Endothelial cell of umbilical vein (primary cell): Measurements from ENCODE around the gene TMPRSS9. TPM values are rescaled to one million over a fixed set of nuclear protein-coding genes. Genes with fewer than 3 reads are reported as not detected.

Experiments
- BruUV-seq: library from RNA; stranded (reverse); fragments of 400-500 nt; replicated peaks from 2 replicates; lab custom pipeline; 2021; lab: Mats Ljungman, UMichigan
- CTCF ChIA-PET: fragments of 300-600, 350-600 bp; sonication (Branson Sonifier 250); formaldehyde crosslinking; loops from one replicate; lab custom pipeline; 2021; ENCODE audit warnings: antibody characterized with exemption, inconsistent platforms; lab: Charles Lee
- POLR2A ChIA-PET: fragments of 300-600, 350-600 bp; sonication (Branson Sonifier 250); formaldehyde crosslinking; loops from one replicate; lab custom pipeline; 2021; ENCODE audit warnings: antibody characterized with exemption, inconsistent platforms; lab: Charles Lee
- DNase-seq: peaks from one replicate; pipeline ENCODE4 v3.0.0-alpha.2; 2011; ENCODE audit warnings: low read depth, low spot score
- FAIRE-seq: peaks from 2 replicates; lab custom pipeline; 2011; peaks lifted over from hg19 to GRCh38; lab: Jason Lieb, UNC
- H2AFZ ChIP-seq: 2 replicates; pipeline ENCODE4 v1.6.0; 2012; ENCODE audit warnings: low read depth, low read length, control low read depth, inconsistent platforms
- H3K27ac ChIP-seq: 2 replicates; pipeline ENCODE4 v1.5.1; 2011; ENCODE audit warnings: low read depth, mild to moderate bottlenecking, control low read depth, low read length, moderate library complexity; ENCODE audit not compliant: insufficient read depth
- H3K27me3 ChIP-seq, 2 experiments: 2 replicates each; pipeline versions ENCODE4 v1.6.0 to v1.6.1; 2011; ENCODE audit warnings: low read length in 2 of 2, mixed read lengths in 1 of 2; ENCODE audit not compliant: control insufficient read depth in 2 of 2, insufficient read depth in 2 of 2
- H3K36me3 ChIP-seq, 2 experiments: 2 replicates in 1 of 2; 3 replicates in 1 of 2; pipeline ENCODE4 v1.5.1; 2011; ENCODE audit warnings: low read length in 2 of 2, mild to moderate bottlenecking in 1 of 2, moderate library complexity in 1 of 2; ENCODE audit not compliant: control insufficient read depth in 2 of 2, insufficient read depth in 2 of 2; ENCODE audit errors: extremely low read depth in 1 of 2
- H3K4me1 ChIP-seq: 3 replicates; pipeline ENCODE4 v1.5.1; 2011; ENCODE audit warnings: mild to moderate bottlenecking, low read length; ENCODE audit not compliant: control insufficient read depth, insufficient read depth; ENCODE audit errors: extremely low read depth
- H3K4me2 ChIP-seq: 2 replicates; pipeline ENCODE4 v1.6.1; 2011; ENCODE audit warnings: low read length, control low read depth, mixed read lengths; ENCODE audit not compliant: insufficient read depth
- H3K4me3 ChIP-seq, 3 experiments: fragments of 200-600 bp in 1 of 3; sonication (generic), shearing (Covaris generic) in 1 of 3; replicated peaks in 1 of 3; 2 replicates each; pipeline ENCODE4 v1.5.1; 2011 to 2016; ENCODE audit warnings: control low read depth in 3 of 3, low read length in 3 of 3, mild to moderate bottlenecking in 2 of 3, inconsistent platforms in 1 of 3, low read depth in 1 of 3, moderate library complexity in 1 of 3; ENCODE audit not compliant: insufficient read depth in 1 of 3
- H3K79me2 ChIP-seq: 2 replicates; pipeline ENCODE4 v1.6.0; 2012; ENCODE audit warnings: low read length, inconsistent platforms; ENCODE audit not compliant: control insufficient read depth, insufficient read depth
- H3K9ac ChIP-seq: replicated peaks from 2 replicates; pipeline ENCODE3; 2011; ENCODE audit warnings: low read length, control low read depth; ENCODE audit not compliant: insufficient read depth; ENCODE audit errors: extremely low read depth
- H3K9me1 ChIP-seq: replicated peaks from 3 replicates; pipeline ENCODE4 v1.6.0; 2011; ENCODE audit warnings: mild to moderate bottlenecking, low read length; ENCODE audit not compliant: control insufficient read depth, insufficient read depth; ENCODE audit errors: extremely low read depth
- H3K9me3 ChIP-seq: replicated peaks from 2 replicates; pipeline ENCODE4 v1.5.1; 2012; ENCODE audit warnings: low read length, inconsistent platforms; ENCODE audit not compliant: control insufficient read depth, insufficient read depth
- H4K20me1 ChIP-seq: replicated peaks from 2 replicates; pipeline ENCODE3; 2011; ENCODE audit warnings: mild to moderate bottlenecking, low read length; ENCODE audit not compliant: control insufficient read depth, insufficient read depth; ENCODE audit errors: extremely low read depth
- CTCF ChIP-seq, 2 donors: IDR thresholded peaks; 1 replicate in 1 of 2; 2 replicates in 1 of 2; pipeline ENCODE4 v1.5.1; 2011; ENCODE audit warnings: low read length in 2 of 2, mild to moderate bottlenecking in 2 of 2, moderate library complexity in 2 of 2, control low read depth in 1 of 2, inconsistent platforms in 1 of 2, low read depth in 1 of 2; ENCODE audit not compliant: insufficient read depth in 1 of 2; ENCODE audit errors: extremely low read depth in 1 of 2
- EZH2 ChIP-seq: IDR thresholded peaks from 2 replicates; pipeline ENCODE4 v1.6.1; 2012; ENCODE audit warnings: borderline replicate concordance, low read depth, mild to moderate bottlenecking, moderate library complexity, low read length, inconsistent platforms; ENCODE audit not compliant: severe bottlenecking
- FOS ChIP-seq: IDR thresholded peaks from 2 replicates; pipeline ENCODE4 v1.6.1; 2011; ENCODE audit warnings: mild to moderate bottlenecking, low read length, moderate library complexity, borderline replicate concordance; ENCODE audit not compliant: insufficient read depth
- GATA2 ChIP-seq: IDR thresholded peaks from 2 replicates; pipeline ENCODE4 v1.7.0; 2011; ENCODE audit warnings: low read depth, mild to moderate bottlenecking, moderate library complexity, mixed read lengths, low read length; ENCODE audit not compliant: insufficient read length, insufficient read depth
- JUN ChIP-seq: IDR thresholded peaks from 2 replicates; pipeline ENCODE4 v1.6.1; 2011; ENCODE audit warnings: borderline replicate concordance, low read depth; ENCODE audit not compliant: insufficient read length, insufficient read depth
- MAX ChIP-seq: IDR thresholded peaks from 2 replicates; pipeline ENCODE4 v1.6.1; 2011; ENCODE audit not compliant: insufficient read depth, insufficient read length
- MYC ChIP-seq: IDR thresholded peaks from one replicate; pipeline ENCODE4 v1.6.1; 2011; ENCODE audit warnings: mild to moderate bottlenecking, low read depth, low read length
- POLR2A ChIP-seq: IDR thresholded peaks from 2 replicates; pipeline ENCODE4 v1.6.1; 2012; ENCODE audit warnings: low read depth, mild to moderate bottlenecking, control low read depth, low read length
- POLR2AphosphoS5 ChIP-seq: IDR thresholded peaks from 2 replicates; pipeline ENCODE4 v1.6.1; 2012; ENCODE audit warnings: low read depth, mild to moderate bottlenecking, control low read depth, low read length, moderate library complexity; ENCODE audit not compliant: insufficient read depth
- dilution Hi-C: fragments of 300-500 bp; cut with MboI; formaldehyde crosslinking; loops from one replicate; pipeline ENCODE4 v1.15.0; 2019; ENCODE audit warnings: low sequenced_read_pairs; ENCODE audit not compliant: extremely low pct_ligation_motif_present
- intact Hi-C: fragments of 100-400 bp; cut with micrococcal nuclease; formaldehyde crosslinking; loops from one replicate; pipeline ENCODE4 v1.10.0; 2022
- polyA plus RNA-seq, 4 experiments: library from polyadenylated mRNA; depleted of rRNA in 3 of 4; stranded (reverse) in 3 of 4; unstranded in 1 of 4; fragments of >200 nt; gene quantifications; 2 replicates each; pipeline versions ENCODE4 v1.2.1 to v1.2.3, GENCODE V29; 2011 to 2012; ENCODE audit warnings: missing spikeins in 1 of 4
- total RNA-seq: library from RNA; stranded (reverse); gene quantifications from 2 replicates; pipeline ENCODE4 v1.2.3, GENCODE V29; 2021

Gene TMPRSS9
- total and polyA plus RNA-seq, 2 donors (not counting 3 experiments of a cell fraction or from before 2014, with no cell fraction given): not detected

GRCh38 chr19:2332341-2333026 is 27.6 kb upstream of the TMPRSS9 start:
- intact Hi-C loops: no loop called here
- H3K4me2 ChIP-seq: no peak overlapping the region
- no peaks in the 10 kb centered on the region for H3K27me3 ChIP-seq
- H3K9me3 ChIP-seq: no peaks in the 10 kb centered on the region
- ChIA-PET POLR2A (no interaction called here), CTCF (no interaction called here)
- no peak overlapping the region for H3K27ac ChIP-seq
- no peak for DNase-seq
- H4K20me1 ChIP-seq: no peaks in the 10 kb centered on the region
- peaks cover 9% of the 10 kb centered on the region for H3K4me1 ChIP-seq
- H2AFZ ChIP-seq: no peak overlapping the region
- FAIRE-seq: no peak
- H3K4me3 ChIP-seq: no peak overlapping the region
- BruUV-seq: no TSS peak
- H3K36me3 ChIP-seq: no peaks in the 10 kb centered on the region
- H3K79me2 ChIP-seq: peaks cover 31% of the 10 kb centered on the region
- dilution Hi-C loops: no loop called here
- no peaks in the 10 kb centered on the region for H3K9me1 ChIP-seq
- TF ChIP-seq MAX (no peak), FOS (no peak), EZH2 (no peak), POLR2AphosphoS5 (no peak), JUN (no peak), MYC (no peak), CTCF (IDR thresholded peaks at IDR 0.05; ENCODE audit: extremely low read depth in 1 of 2, insufficient read depth in 1 of 2, low read depth in 1 of 2, low read length in 2 of 2) (no peak), GATA2 (no peak), POLR2A (no peak)
- H3K9ac ChIP-seq: no peak overlapping the region
